ENCODE measurements around the gene A2ML1. TPM values are rescaled to one million over a fixed set of nuclear protein-coding genes. Genes with fewer than 3 reads are reported as not detected.
"Not testable (repeated sequence)": the region's sequence is repeated elsewhere in the genome, so short reads cannot be mapped to it uniquely, and the experiment has no call there.

A2ML1 gene
- total and polyA plus RNA-seq, 2 experiments from 2014 or later: not detected

GRCh38 chr12:8819666-8819980 lies 2.8 kb upstream of the A2ML1 start:
- Histone ChIP-seq H3K9me3 (ENCODE audit: low read depth) (no peaks in the 10 kb centered on the region), H3K9ac (no peak overlapping the region), H3K4me3 (no peak overlapping the region), H2AFZ (no peak overlapping the region), H3K36me3 (ENCODE audit: low read depth) (no peaks in the 10 kb centered on the region), H3K9me2 (ENCODE audit: insufficient read depth) (no peaks in the 10 kb centered on the region), H4K20me1 (ENCODE audit: insufficient read depth) (no peaks in the 10 kb centered on the region), H3K27me3 (replicated peaks; ENCODE audit: insufficient read depth) (no peaks in the 10 kb centered on the region), H3K27ac (no peak overlapping the region), H3K4me1 (ENCODE audit: insufficient read depth) (no peaks in the 10 kb centered on the region), H3K79me2 (ENCODE audit: insufficient read depth) (no peaks in the 10 kb centered on the region), H3K4me2 (ENCODE audit: unreplicated experiment) (no peak overlapping the region), H3F3A (ENCODE audit: insufficient read depth) (no peaks in the 10 kb centered on the region)
- TF ChIP-seq EZH2phosphoT487 (IDR thresholded peaks at IDR 0.05; ENCODE audit: insufficient read depth, low read depth) (no peak), EZH2 (IDR thresholded peaks at IDR 0.05; ENCODE audit: insufficient read depth, poor library complexity, severe bottlenecking) (no peak)
- DNase-seq: no peak
- in situ Hi-C loops (cut with MboI): no loop called here
- 8 to 17% methylated on average over 5 of the region's 5 CpGs for WGBS, 2 experiments (ENCODE audit: low coverage in 1 of 2, low lambda C conversion rate in 2 of 2, missing lambda C conversion rate in 2 of 2)

DNA sequence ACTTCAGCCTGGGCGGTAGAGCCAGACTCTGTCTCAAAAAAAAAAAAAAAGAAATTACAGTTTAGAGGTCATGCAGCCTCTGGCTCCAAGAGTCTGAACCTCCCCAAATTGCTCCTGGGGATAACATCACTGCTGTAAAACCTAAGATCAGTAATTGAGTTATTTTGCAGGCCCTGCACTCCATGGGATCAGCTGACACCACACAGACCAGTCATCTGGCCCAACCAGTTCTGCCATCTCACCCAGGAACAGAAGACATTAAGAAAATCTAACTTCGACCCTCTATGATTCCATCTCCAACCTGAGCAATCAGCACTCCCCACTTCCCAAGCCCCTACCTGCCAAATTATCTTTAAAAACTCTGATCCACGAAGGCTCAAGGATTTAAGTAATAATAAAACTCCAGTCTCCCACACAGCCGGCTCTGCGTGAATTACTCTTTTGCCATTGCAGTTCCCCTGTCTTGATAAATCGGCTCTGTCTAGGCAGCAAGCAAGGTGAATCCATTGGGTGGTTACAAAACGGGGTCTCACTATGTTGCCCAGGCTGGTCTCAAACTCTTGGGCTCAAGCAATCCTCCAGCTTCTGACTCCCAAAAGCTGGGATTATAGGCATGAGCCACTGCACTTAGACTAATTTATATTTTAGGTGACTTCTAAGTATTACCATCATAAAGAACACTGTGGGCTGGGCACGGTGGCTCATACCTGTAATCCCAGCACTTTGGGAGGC lies 1.6 kb upstream of the A2ML1 start:
- H3K36me3 ChIP-seq (ENCODE audit: low read depth); H3F3A ChIP-seq (ENCODE audit: insufficient read depth); H4K20me1 ChIP-seq (ENCODE audit: insufficient read depth); H3K9me2 ChIP-seq (ENCODE audit: insufficient read depth); H2AFZ ChIP-seq; H3K4me3 ChIP-seq; H3K27me3 ChIP-seq (replicated peaks; ENCODE audit: insufficient read depth); H3K4me2 ChIP-seq (ENCODE audit: unreplicated experiment); H3K4me1 ChIP-seq (ENCODE audit: insufficient read depth); DNase-seq; H3K9me3 ChIP-seq (ENCODE audit: low read depth); H3K9ac ChIP-seq; H3K79me2 ChIP-seq (ENCODE audit: insufficient read depth); H3K27ac ChIP-seq; in situ Hi-C loops (cut with MboI): not testable (repeated sequence)
- 63% methylated on average over 7 to 8 of the region's 8 CpGs for WGBS, 2 experiments (ENCODE audit: low coverage in 1 of 2, low lambda C conversion rate in 2 of 2, missing lambda C conversion rate in 2 of 2)

DNA sequence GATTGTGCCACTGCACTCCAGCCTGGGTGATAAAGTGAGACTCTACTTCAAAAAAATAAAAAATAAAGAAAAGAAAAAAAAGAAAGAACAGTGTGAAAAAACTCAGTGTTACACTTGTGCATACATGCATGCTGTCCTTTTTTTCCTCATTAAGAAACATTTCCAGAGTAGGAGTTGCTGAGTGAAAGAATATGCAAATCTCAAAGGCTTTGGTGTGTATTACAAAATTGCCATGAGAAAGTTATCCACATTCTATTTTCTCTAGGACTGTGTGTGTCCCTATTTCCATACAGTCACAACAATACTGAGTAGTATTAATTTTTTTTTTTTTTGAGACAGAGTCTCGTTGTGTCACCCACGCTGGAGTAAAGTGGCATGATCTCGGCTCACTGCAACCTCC lies 830 bp upstream of the A2ML1 start:
- H3F3A ChIP-seq (ENCODE audit: insufficient read depth): no peaks in the 10 kb centered on the region

GRCh38 chr12:8823565-8824300 lies 1.3 kb downstream of the A2ML1 start:
- in situ Hi-C loops (cut with MboI): no loop called here
- Histone ChIP-seq H2AFZ (no peak overlapping the region), H4K20me1 (ENCODE audit: insufficient read depth) (no peaks in the 10 kb centered on the region), H3K36me3 (ENCODE audit: low read depth) (no peaks in the 10 kb centered on the region), H3K27me3 (replicated peaks; ENCODE audit: insufficient read depth) (no peaks in the 10 kb centered on the region), H3K27ac (no peak overlapping the region), H3K9ac (no peak overlapping the region), H3K79me2 (ENCODE audit: insufficient read depth) (no peaks in the 10 kb centered on the region), H3K9me2 (ENCODE audit: insufficient read depth) (no peaks in the 10 kb centered on the region), H3F3A (ENCODE audit: insufficient read depth) (no peaks in the 10 kb centered on the region), H3K9me3 (ENCODE audit: low read depth) (peaks cover 5% of the 10 kb centered on the region), H3K4me2 (ENCODE audit: unreplicated experiment) (no peak overlapping the region), H3K4me3 (no peak overlapping the region), H3K4me1 (ENCODE audit: insufficient read depth) (no peaks in the 10 kb centered on the region)
- TF ChIP-seq EZH2 (IDR thresholded peaks at IDR 0.05; ENCODE audit: insufficient read depth, poor library complexity, severe bottlenecking) (no peak), EZH2phosphoT487 (IDR thresholded peaks at IDR 0.05; ENCODE audit: insufficient read depth, low read depth) (no peak)
- 16 to 22% methylated on average over 8 of the region's 8 CpGs for WGBS, 2 experiments (ENCODE audit: low coverage in 1 of 2, low lambda C conversion rate in 2 of 2, missing lambda C conversion rate in 2 of 2)
- DNase-seq: peak; percentile 41

More for the DNA sequence above, 830 bp upstream of the A2ML1 start:
- Histone ChIP-seq H3K36me3 (ENCODE audit: low read depth) (no peaks in the 10 kb centered on the region), H3K79me2 (ENCODE audit: insufficient read depth) (no peaks in the 10 kb centered on the region), H3K4me3 (no peak overlapping the region), H3K27me3 (replicated peaks; ENCODE audit: insufficient read depth) (no peaks in the 10 kb centered on the region), H3K9me2 (ENCODE audit: insufficient read depth) (no peaks in the 10 kb centered on the region), H3K4me1 (ENCODE audit: insufficient read depth) (no peaks in the 10 kb centered on the region), H4K20me1 (ENCODE audit: insufficient read depth) (no peaks in the 10 kb centered on the region), H3K4me2 (ENCODE audit: unreplicated experiment) (no peak overlapping the region), H3K27ac (no peak overlapping the region), H2AFZ (no peak overlapping the region), H3K9me3 (ENCODE audit: low read depth) (peaks cover 5% of the 10 kb centered on the region), H3K9ac (no peak overlapping the region)
- 48 to 51% methylated on average over 3 of the region's 3 CpGs for WGBS, 2 experiments (ENCODE audit: low coverage in 1 of 2, low lambda C conversion rate in 2 of 2, missing lambda C conversion rate in 2 of 2)
- TF ChIP-seq EZH2 (IDR thresholded peaks at IDR 0.05; ENCODE audit: insufficient read depth, poor library complexity, severe bottlenecking) (no peak), EZH2phosphoT487 (IDR thresholded peaks at IDR 0.05; ENCODE audit: insufficient read depth, low read depth) (no peak)
- in situ Hi-C loops (cut with MboI): no loop called here
- DNase-seq: no peak

All from GM23248 (cell line).